Neural progenitor cell (in vitro differentiated cells): ENCODE data around the gene AEBP1. TPM values are rescaled to one million over a fixed set of nuclear protein-coding genes. Genes with fewer than 3 reads are reported as not detected.

Experiments used
- DNase-seq: peaks from one replicate; pipeline ENCODE4 v3.0.0-alpha.2; 2016; ENCODE audit warnings: low spot score
- H2AFZ ChIP-seq: fragments of 200-600 bp; sonication (generic); replicated peaks from 2 replicates; pipeline ENCODE4 v1.6.1; 2016; ENCODE audit warnings: antibody characterized with exemption
- H3F3A ChIP-seq: fragments of 200-600 bp; sonication (generic); 2 replicates; pipeline ENCODE4 v1.6.1; 2016; ENCODE audit warnings: antibody characterized with exemption, low read depth
- H3K27ac ChIP-seq: fragments of 200-600 bp; sonication (generic); 2 replicates; pipeline ENCODE4 v1.5.1; 2016; ENCODE audit warnings: mild to moderate bottlenecking
- H3K27me3 ChIP-seq: fragments of 200-600 bp; sonication (generic); 2 replicates; pipeline ENCODE4 v1.6.1; 2016; ENCODE audit warnings: mild to moderate bottlenecking, moderate library complexity
- H3K36me3 ChIP-seq: fragments of 200-600 bp; sonication (generic); 2 replicates; pipeline ENCODE4 v1.5.1; 2016
- H3K4me1 ChIP-seq: fragments of 200-600 bp; sonication (generic); 2 replicates; pipeline ENCODE4 v1.6.1; 2016; ENCODE audit warnings: mixed run types
- H3K4me2 ChIP-seq: fragments of 200-600 bp; sonication (generic); 2 replicates; pipeline ENCODE4 v1.6.1; 2016
- H3K4me3 ChIP-seq: fragments of 200-600 bp; sonication (generic); 2 replicates; pipeline ENCODE4 v1.5.1; 2016
- H3K79me2 ChIP-seq: fragments of 200-600 bp; sonication (generic); 2 replicates; pipeline ENCODE4 v1.6.1; 2016; ENCODE audit warnings: low read depth
- H3K9ac ChIP-seq: fragments of 200-600 bp; sonication (generic); 2 replicates; pipeline ENCODE4 v1.6.1; 2016
- H3K9me3 ChIP-seq: fragments of 200-600 bp; sonication (generic); 2 replicates; pipeline ENCODE4 v1.5.1; 2016; ENCODE audit warnings: low read depth
- H4K20me1 ChIP-seq: fragments of 200-600 bp; sonication (generic); 2 replicates; pipeline ENCODE4 v1.6.1; 2016; ENCODE audit warnings: low read depth
- H3K27ac Mint-ChIP-seq: 3 replicates; pipeline ENCODE4 v1.8.0; 2021; ENCODE audit warnings: mixed read lengths
- H3K27me3 Mint-ChIP-seq: 2 replicates; pipeline ENCODE4 v1.8.0; 2022; ENCODE audit warnings: low read depth, mild to moderate bottlenecking, inconsistent platforms, moderate library complexity, mixed read lengths; ENCODE audit not compliant: insufficient read depth
- H3K36me3 Mint-ChIP-seq: 3 replicates; pipeline ENCODE4 v1.8.0; 2021; ENCODE audit warnings: mixed read lengths
- H3K4me1 Mint-ChIP-seq: 3 replicates; pipeline ENCODE4 v1.8.0; 2021; ENCODE audit warnings: mixed read lengths
- H3K4me3 Mint-ChIP-seq: 3 replicates; pipeline ENCODE4 v1.8.0; 2021; ENCODE audit warnings: mild to moderate bottlenecking, moderate library complexity, mixed read lengths
- H3K9me3 Mint-ChIP-seq: 3 replicates; pipeline ENCODE4 v1.8.0; 2020; ENCODE audit warnings: mixed read lengths
- CTCF ChIP-seq: fragments of 200-600 bp; sonication (generic); IDR thresholded peaks from 2 replicates; pipeline ENCODE4 v1.5.1; 2017; ENCODE audit warnings: antibody characterized with exemption, mild to moderate bottlenecking
- EZH2 ChIP-seq: fragments of 200-600 bp; sonication (generic); IDR thresholded peaks from 2 replicates; pipeline ENCODE4 v1.6.1; 2017; ENCODE audit warnings: antibody characterized with exemption, mild to moderate bottlenecking, moderate library complexity
- EZH2phosphoT487 ChIP-seq: fragments of 200-600 bp; sonication (generic); IDR thresholded peaks from 2 replicates; pipeline ENCODE4 v1.6.1; 2017; ENCODE audit warnings: antibody characterized with exemption
- total RNA-seq: library from RNA; depleted of rRNA; stranded (reverse); fragments of >200 nt; gene quantifications from 2 replicates; pipeline ENCODE4 v1.2.3, GENCODE V29; 2015; ENCODE audit warnings: low replicate concordance

The AEBP1 gene
- total RNA-seq, 1 donor from 2014 or later = 4.5 TPM

GRCh38 chr7:44145479-44145968 is 41.4 kb downstream of the AEBP1 start:
- H3K9ac ChIP-seq = no peak overlapping the region
- Mint-ChIP-seq H3K27ac (no peak overlapping the region), H3K4me3 (peak overlapping the region; percentile 80), H3K9me3 (no peaks in the 10 kb centered on the region), H3K36me3 (no peaks in the 10 kb centered on the region), H3K27me3 (peaks cover 13% of the 10 kb centered on the region), H3K4me1 (peaks cover 14% of the 10 kb centered on the region)
- peak overlapping the region; percentile 69 for H2AFZ ChIP-seq
- H3K4me1 ChIP-seq = peaks cover 17% of the 10 kb centered on the region
- no peaks in the 10 kb centered on the region for H3K79me2 ChIP-seq
- H3K27me3 ChIP-seq = peaks cover 49% of the 10 kb centered on the region
- peaks cover 8% of the 10 kb centered on the region for H3F3A ChIP-seq
- peak overlapping the region; percentile 84 for H3K4me2 ChIP-seq
- H3K27ac ChIP-seq = no peak overlapping the region
- DNase-seq = peak; percentile 61
- no peaks in the 10 kb centered on the region for H3K36me3 ChIP-seq
- TF ChIP-seq EZH2 (peak; percentile 77), CTCF (no peak), EZH2phosphoT487 (peak; percentile 70)
- no peaks in the 10 kb centered on the region for H4K20me1 ChIP-seq
- peak overlapping the region; percentile 46 for H3K4me3 ChIP-seq
- no peaks in the 10 kb centered on the region for H3K9me3 ChIP-seq

GRCh38 chr7:44145969-44146911 is 42.1 kb downstream of the AEBP1 start:
- H3K79me2 ChIP-seq = no peaks in the 10 kb centered on the region
- no peak overlapping the region for H3K27ac ChIP-seq
- H3K4me2 ChIP-seq = peak overlapping the region; percentile 84
- Mint-ChIP-seq H3K36me3 (no peaks in the 10 kb centered on the region), H3K9me3 (no peaks in the 10 kb centered on the region), H3K4me1 (peaks cover 14% of the 10 kb centered on the region), H3K4me3 (peak overlapping the region; percentile 80), H3K27me3 (peaks cover 13% of the 10 kb centered on the region), H3K27ac (no peak overlapping the region)
- no peak overlapping the region for H3K9ac ChIP-seq
- peak; percentile 91 for DNase-seq
- H3F3A ChIP-seq = peaks cover 8% of the 10 kb centered on the region
- H3K4me3 ChIP-seq = peak overlapping the region; percentile 46
- H2AFZ ChIP-seq = peak overlapping the region; percentile 69
- no peaks in the 10 kb centered on the region for H3K36me3 ChIP-seq
- H3K9me3 ChIP-seq = no peaks in the 10 kb centered on the region
- H3K27me3 ChIP-seq = peaks cover 49% of the 10 kb centered on the region
- no peaks in the 10 kb centered on the region for H4K20me1 ChIP-seq
- peaks cover 17% of the 10 kb centered on the region for H3K4me1 ChIP-seq
- no peak for TF ChIP-seq EZH2
- no peak for TF ChIP-seq EZH2phosphoT487
- no peak for TF ChIP-seq CTCF

GRCh38 chr7:44147026-44147991 is 43.2 kb downstream of the AEBP1 start:
- no peak overlapping the region for H3K27ac Mint-ChIP-seq

More at GRCh38 chr7:44147026-44147991, 43.2 kb downstream of the AEBP1 start:
- Histone ChIP-seq H3K27ac (no peak overlapping the region), H3K27me3 (peaks cover 49% of the 10 kb centered on the region), H3K4me3 (no peak overlapping the region), H3K36me3 (no peaks in the 10 kb centered on the region), H3K9ac (no peak overlapping the region), H3K79me2 (no peaks in the 10 kb centered on the region), H3K9me3 (no peaks in the 10 kb centered on the region), H2AFZ (peak overlapping the region; percentile 45), H3F3A (peaks cover 8% of the 10 kb centered on the region), H4K20me1 (no peaks in the 10 kb centered on the region), H3K4me2 (peak overlapping the region; percentile 31), H3K4me1 (peaks cover 17% of the 10 kb centered on the region)
- Mint-ChIP-seq H3K4me1 (peaks cover 14% of the 10 kb centered on the region), H3K36me3 (no peaks in the 10 kb centered on the region), H3K27me3 (peaks cover 12% of the 10 kb centered on the region), H3K4me3 (no peak overlapping the region), H3K9me3 (no peaks in the 10 kb centered on the region)
- peak; percentile 22 for DNase-seq
- TF ChIP-seq EZH2phosphoT487 = no peak
- no peak for TF ChIP-seq CTCF
- no peak for TF ChIP-seq EZH2
